Endothelial cell of umbilical vein (primary cell): ENCODE results near the gene MRM2. TPM values are rescaled to one million over a fixed set of nuclear protein-coding genes. Genes with fewer than 3 reads are reported as not detected.

Experiments
- BruUV-seq: library from RNA; stranded (reverse); fragments of 400-500 nt; replicated peaks from 2 replicates; lab custom pipeline; 2021; lab: Mats Ljungman, UMichigan
- CTCF ChIA-PET: fragments of 300-600, 350-600 bp; sonication (Branson Sonifier 250); formaldehyde crosslinking; loops from one replicate; lab custom pipeline; 2021; ENCODE audit warnings: antibody characterized with exemption, inconsistent platforms; lab: Charles Lee
- POLR2A ChIA-PET: fragments of 300-600, 350-600 bp; sonication (Branson Sonifier 250); formaldehyde crosslinking; loops from one replicate; lab custom pipeline; 2021; ENCODE audit warnings: antibody characterized with exemption, inconsistent platforms; lab: Charles Lee
- DNase-seq: peaks from one replicate; pipeline ENCODE4 v3.0.0-alpha.2; 2011; ENCODE audit warnings: low read depth, low spot score
- FAIRE-seq: peaks from 2 replicates; lab custom pipeline; 2011; peaks lifted over from hg19 to GRCh38; lab: Jason Lieb, UNC
- H2AFZ ChIP-seq: 2 replicates; pipeline ENCODE4 v1.6.0; 2012; ENCODE audit warnings: low read depth, low read length, control low read depth, inconsistent platforms
- H3K27ac ChIP-seq: 2 replicates; pipeline ENCODE4 v1.5.1; 2011; ENCODE audit warnings: low read depth, mild to moderate bottlenecking, control low read depth, low read length, moderate library complexity; ENCODE audit not compliant: insufficient read depth
- H3K27me3 ChIP-seq, 2 experiments: 2 replicates each; pipeline versions ENCODE4 v1.6.0 to v1.6.1; 2011; ENCODE audit warnings: low read length in 2 of 2, mixed read lengths in 1 of 2; ENCODE audit not compliant: control insufficient read depth in 2 of 2, insufficient read depth in 2 of 2
- H3K36me3 ChIP-seq, 2 experiments: 2 replicates in 1 of 2; 3 replicates in 1 of 2; pipeline ENCODE4 v1.5.1; 2011; ENCODE audit warnings: low read length in 2 of 2, mild to moderate bottlenecking in 1 of 2, moderate library complexity in 1 of 2; ENCODE audit not compliant: control insufficient read depth in 2 of 2, insufficient read depth in 2 of 2; ENCODE audit errors: extremely low read depth in 1 of 2
- H3K4me1 ChIP-seq: 3 replicates; pipeline ENCODE4 v1.5.1; 2011; ENCODE audit warnings: mild to moderate bottlenecking, low read length; ENCODE audit not compliant: control insufficient read depth, insufficient read depth; ENCODE audit errors: extremely low read depth
- H3K4me2 ChIP-seq: 2 replicates; pipeline ENCODE4 v1.6.1; 2011; ENCODE audit warnings: low read length, control low read depth, mixed read lengths; ENCODE audit not compliant: insufficient read depth
- H3K4me3 ChIP-seq, 3 experiments: fragments of 200-600 bp in 1 of 3; sonication (generic), shearing (Covaris generic) in 1 of 3; replicated peaks in 1 of 3; 2 replicates each; pipeline ENCODE4 v1.5.1; 2011 to 2016; ENCODE audit warnings: control low read depth in 3 of 3, low read length in 3 of 3, mild to moderate bottlenecking in 2 of 3, inconsistent platforms in 1 of 3, low read depth in 1 of 3, moderate library complexity in 1 of 3; ENCODE audit not compliant: insufficient read depth in 1 of 3
- H3K79me2 ChIP-seq: 2 replicates; pipeline ENCODE4 v1.6.0; 2012; ENCODE audit warnings: low read length, inconsistent platforms; ENCODE audit not compliant: control insufficient read depth, insufficient read depth
- H3K9ac ChIP-seq: replicated peaks from 2 replicates; pipeline ENCODE3; 2011; ENCODE audit warnings: low read length, control low read depth; ENCODE audit not compliant: insufficient read depth; ENCODE audit errors: extremely low read depth
- H3K9me1 ChIP-seq: replicated peaks from 3 replicates; pipeline ENCODE4 v1.6.0; 2011; ENCODE audit warnings: mild to moderate bottlenecking, low read length; ENCODE audit not compliant: control insufficient read depth, insufficient read depth; ENCODE audit errors: extremely low read depth
- H3K9me3 ChIP-seq: replicated peaks from 2 replicates; pipeline ENCODE4 v1.5.1; 2012; ENCODE audit warnings: low read length, inconsistent platforms; ENCODE audit not compliant: control insufficient read depth, insufficient read depth
- H4K20me1 ChIP-seq: replicated peaks from 2 replicates; pipeline ENCODE3; 2011; ENCODE audit warnings: mild to moderate bottlenecking, low read length; ENCODE audit not compliant: control insufficient read depth, insufficient read depth; ENCODE audit errors: extremely low read depth
- EZH2 ChIP-seq: IDR thresholded peaks from 2 replicates; pipeline ENCODE4 v1.6.1; 2012; ENCODE audit warnings: borderline replicate concordance, low read depth, mild to moderate bottlenecking, moderate library complexity, low read length, inconsistent platforms; ENCODE audit not compliant: severe bottlenecking
- FOS ChIP-seq: IDR thresholded peaks from 2 replicates; pipeline ENCODE4 v1.6.1; 2011; ENCODE audit warnings: mild to moderate bottlenecking, low read length, moderate library complexity, borderline replicate concordance; ENCODE audit not compliant: insufficient read depth
- GATA2 ChIP-seq: IDR thresholded peaks from 2 replicates; pipeline ENCODE4 v1.7.0; 2011; ENCODE audit warnings: low read depth, mild to moderate bottlenecking, moderate library complexity, mixed read lengths, low read length; ENCODE audit not compliant: insufficient read length, insufficient read depth
- JUN ChIP-seq: IDR thresholded peaks from 2 replicates; pipeline ENCODE4 v1.6.1; 2011; ENCODE audit warnings: borderline replicate concordance, low read depth; ENCODE audit not compliant: insufficient read length, insufficient read depth
- MYC ChIP-seq: IDR thresholded peaks from one replicate; pipeline ENCODE4 v1.6.1; 2011; ENCODE audit warnings: mild to moderate bottlenecking, low read depth, low read length
- POLR2A ChIP-seq: IDR thresholded peaks from 2 replicates; pipeline ENCODE4 v1.6.1; 2012; ENCODE audit warnings: low read depth, mild to moderate bottlenecking, control low read depth, low read length
- POLR2AphosphoS5 ChIP-seq: IDR thresholded peaks from 2 replicates; pipeline ENCODE4 v1.6.1; 2012; ENCODE audit warnings: low read depth, mild to moderate bottlenecking, control low read depth, low read length, moderate library complexity; ENCODE audit not compliant: insufficient read depth
- dilution Hi-C: fragments of 300-500 bp; cut with MboI; formaldehyde crosslinking; loops from one replicate; pipeline ENCODE4 v1.15.0; 2019; ENCODE audit warnings: low sequenced_read_pairs; ENCODE audit not compliant: extremely low pct_ligation_motif_present
- intact Hi-C: fragments of 100-400 bp; cut with micrococcal nuclease; formaldehyde crosslinking; loops from one replicate; pipeline ENCODE4 v1.10.0; 2022
- polyA plus RNA-seq, 4 experiments: library from polyadenylated mRNA; depleted of rRNA in 3 of 4; stranded (reverse) in 3 of 4; unstranded in 1 of 4; fragments of >200 nt; gene quantifications; 2 replicates each; pipeline versions ENCODE4 v1.2.1 to v1.2.3, GENCODE V29; 2011 to 2012; ENCODE audit warnings: missing spikeins in 1 of 4
- total RNA-seq: library from RNA; stranded (reverse); gene quantifications from 2 replicates; pipeline ENCODE4 v1.2.3, GENCODE V29; 2021
- TF ChIP-seq, protein P1 (sequence below), 2 donors: IDR thresholded peaks; 1 replicate in 1 of 2; 2 replicates in 1 of 2; pipeline ENCODE4 v1.5.1; 2011; ENCODE audit warnings: low read length in 2 of 2, mild to moderate bottlenecking in 2 of 2, moderate library complexity in 2 of 2, control low read depth in 1 of 2, inconsistent platforms in 1 of 2, low read depth in 1 of 2; ENCODE audit not compliant: insufficient read depth in 1 of 2; ENCODE audit errors: extremely low read depth in 1 of 2
- TF ChIP-seq, protein P2 (sequence below): IDR thresholded peaks from 2 replicates; pipeline ENCODE4 v1.6.1; 2011; ENCODE audit not compliant: insufficient read depth, insufficient read length

Gene MRM2
- total and polyA plus RNA-seq, 2 donors (not counting 3 experiments of a cell fraction or from before 2014, with no cell fraction given) = 10.6 to 20.8 TPM

DNA sequence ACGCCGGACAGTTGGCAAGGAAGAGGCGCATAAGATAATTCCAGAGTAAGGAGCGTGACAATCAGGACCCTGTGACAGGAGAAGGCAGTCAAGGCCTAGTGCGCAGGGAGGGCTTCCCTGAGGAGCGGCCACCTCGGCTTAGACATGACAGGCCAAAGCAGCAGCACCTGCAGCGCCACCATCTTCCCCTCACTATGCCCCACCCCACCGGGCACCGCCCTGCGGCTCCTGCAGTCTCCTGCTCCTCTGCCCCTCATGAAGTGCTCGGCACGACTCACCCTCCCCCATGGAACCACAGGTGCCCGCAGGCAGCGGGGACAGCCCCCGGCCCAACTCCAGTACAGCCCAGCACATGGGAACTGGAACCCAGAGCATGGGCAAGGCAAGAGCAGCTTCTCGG, 21.1 kb downstream of the MRM2 start:
- Histone ChIP-seq H3K27me3 (no peaks in the 10 kb centered on the region), H3K4me1 (no peaks in the 10 kb centered on the region), H3K9me3 (no peaks in the 10 kb centered on the region), H3K9me1 (no peaks in the 10 kb centered on the region), H4K20me1 (no peaks in the 10 kb centered on the region), H3K9ac (no peak overlapping the region), H2AFZ (no peak overlapping the region), H3K4me3 (no peak overlapping the region), H3K4me2 (no peak overlapping the region), H3K79me2 (no peaks in the 10 kb centered on the region), H3K27ac (no peak overlapping the region), H3K36me3 (peaks cover 10 to 49% of the 10 kb centered on the region in 2 experiments)
- dilution Hi-C loops (no loop called here), intact Hi-C loops (no loop called here)
- ChIA-PET CTCF (no interaction called here), POLR2A (no interaction called here)
- no peak for TF ChIP-seq POLR2AphosphoS5
- TF ChIP-seq JUN = no peak
- FAIRE-seq (no peak), DNase-seq (no peak)
- BruUV-seq = no TSS peak

DNA sequence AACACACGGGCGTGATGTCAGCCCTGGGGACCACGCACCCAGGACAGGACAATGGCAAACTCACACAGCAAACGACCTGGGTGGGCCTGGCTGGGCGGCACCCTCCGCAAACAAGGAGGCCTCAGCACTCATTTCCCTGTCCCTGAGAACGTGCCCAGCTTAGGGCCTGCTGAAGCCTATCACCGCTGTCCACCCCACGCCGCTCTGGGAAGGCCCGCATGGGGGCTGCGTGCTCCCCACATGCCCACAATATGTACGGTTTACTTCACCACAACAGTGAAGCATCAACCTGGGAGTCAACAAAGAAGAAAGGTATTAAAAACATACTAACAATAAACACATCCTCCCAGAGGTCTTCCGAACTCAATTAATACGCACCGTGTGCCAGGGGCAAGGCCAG, 21.5 kb downstream of the MRM2 start:
- Histone ChIP-seq H4K20me1 (no peaks in the 10 kb centered on the region), H3K27me3 (no peaks in the 10 kb centered on the region), H3K9ac (no peak overlapping the region), H3K4me1 (no peaks in the 10 kb centered on the region), H3K36me3 (peaks cover 8 to 49% of the 10 kb centered on the region in 2 experiments), H3K9me1 (no peaks in the 10 kb centered on the region), H2AFZ (no peak overlapping the region), H3K27ac (no peak overlapping the region), H3K9me3 (no peaks in the 10 kb centered on the region), H3K4me2 (no peak overlapping the region), H3K4me3 (no peak overlapping the region), H3K79me2 (no peaks in the 10 kb centered on the region)
- DNase-seq (no peak), FAIRE-seq (no peak)
- BruUV-seq = no TSS peak
- intact Hi-C loops (no loop called here), dilution Hi-C loops (no loop called here)
- ChIA-PET POLR2A (no interaction called here), CTCF (no interaction called here)
- TF ChIP-seq POLR2AphosphoS5 = no peak
- no peak for TF ChIP-seq POLR2A
- TF ChIP-seq, protein P1, sequence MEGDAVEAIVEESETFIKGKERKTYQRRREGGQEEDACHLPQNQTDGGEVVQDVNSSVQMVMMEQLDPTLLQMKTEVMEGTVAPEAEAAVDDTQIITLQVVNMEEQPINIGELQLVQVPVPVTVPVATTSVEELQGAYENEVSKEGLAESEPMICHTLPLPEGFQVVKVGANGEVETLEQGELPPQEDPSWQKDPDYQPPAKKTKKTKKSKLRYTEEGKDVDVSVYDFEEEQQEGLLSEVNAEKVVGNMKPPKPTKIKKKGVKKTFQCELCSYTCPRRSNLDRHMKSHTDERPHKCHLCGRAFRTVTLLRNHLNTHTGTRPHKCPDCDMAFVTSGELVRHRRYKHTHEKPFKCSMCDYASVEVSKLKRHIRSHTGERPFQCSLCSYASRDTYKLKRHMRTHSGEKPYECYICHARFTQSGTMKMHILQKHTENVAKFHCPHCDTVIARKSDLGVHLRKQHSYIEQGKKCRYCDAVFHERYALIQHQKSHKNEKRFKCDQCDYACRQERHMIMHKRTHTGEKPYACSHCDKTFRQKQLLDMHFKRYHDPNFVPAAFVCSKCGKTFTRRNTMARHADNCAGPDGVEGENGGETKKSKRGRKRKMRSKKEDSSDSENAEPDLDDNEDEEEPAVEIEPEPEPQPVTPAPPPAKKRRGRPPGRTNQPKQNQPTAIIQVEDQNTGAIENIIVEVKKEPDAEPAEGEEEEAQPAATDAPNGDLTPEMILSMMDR (IDR thresholded peaks at IDR 0.05; ENCODE audit: extremely low read depth in 1 of 2, insufficient read depth in 1 of 2, low read depth in 1 of 2, low read length in 2 of 2) = no peak
- no peak for TF ChIP-seq MYC
- TF ChIP-seq FOS = no peak
- TF ChIP-seq JUN = no peak
- no peak for TF ChIP-seq GATA2
- TF ChIP-seq, protein P2, sequence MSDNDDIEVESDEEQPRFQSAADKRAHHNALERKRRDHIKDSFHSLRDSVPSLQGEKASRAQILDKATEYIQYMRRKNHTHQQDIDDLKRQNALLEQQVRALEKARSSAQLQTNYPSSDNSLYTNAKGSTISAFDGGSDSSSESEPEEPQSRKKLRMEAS = no peak
- TF ChIP-seq EZH2 = no peak
